ENCODE data around the gene FAH. TPM values are rescaled to one million over a fixed set of nuclear protein-coding genes. Genes with fewer than 3 reads are reported as not detected.

Gene FAH
- total and polyA plus RNA-seq, 2 donors (not counting 1 experiment from before 2014, with no cell fraction given), result 1.1 to 5.1 TPM

DNA sequence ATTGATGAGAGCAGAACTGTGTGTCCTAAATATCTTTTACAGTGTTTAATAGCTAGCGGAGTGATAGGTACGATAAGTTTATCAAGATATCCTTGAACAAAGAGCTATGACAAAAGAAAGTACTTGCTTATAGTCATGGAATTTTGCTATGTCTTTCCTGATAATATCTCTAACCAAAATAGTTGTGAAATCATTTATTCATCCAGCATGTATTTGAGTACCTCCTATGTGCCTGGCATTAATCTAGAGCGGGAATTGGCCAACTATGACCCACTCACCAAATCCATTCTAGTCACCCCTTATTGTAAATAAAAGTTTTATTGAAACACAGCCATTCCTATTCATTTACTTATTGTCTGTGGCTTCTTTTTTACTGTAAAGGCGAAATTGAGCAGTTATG is 46.7 kb upstream of the FAH start:
- Histone ChIP-seq H3K4me1 (ENCODE audit: control insufficient read depth in 2 of 2, insufficient read depth in 2 of 2, low read length in 2 of 2) (peaks cover 0 to 7% of the 10 kb centered on the region in 2 donors), H3K9me3 (ENCODE audit: control extremely low read depth in 1 of 3, control insufficient read depth in 2 of 3, insufficient read depth in 1 of 3, low read length in 2 of 3) (no peaks in the 10 kb centered on the region), H3K27me3 (replicated peaks in 1 of 4; ENCODE audit: control extremely low read depth in 1 of 4, control insufficient read depth in 3 of 4, insufficient read depth in 4 of 4, low read length in 3 of 4) (no peaks in the 10 kb centered on the region), H2AFZ (ENCODE audit: insufficient read depth, low read depth, low read length, poor library complexity, severe bottlenecking) (no peak overlapping the region), H3K4me2 (replicated peaks; ENCODE audit: low read depth, low read length, poor library complexity, severe bottlenecking) (no peak overlapping the region), H3K27ac (ENCODE audit: low read length in 2 of 2) (no peak overlapping the region), H3K79me2 (ENCODE audit: control insufficient read depth, insufficient read depth, low read length) (peaks cover 99% of the 10 kb centered on the region), H3K36me3 (replicated peaks in 1 of 2; ENCODE audit: control extremely low read depth in 1 of 2, control insufficient read depth in 1 of 2, extremely low read depth in 1 of 2, insufficient read depth in 2 of 2, low read length in 1 of 2) (peaks cover 4 to 14% of the 10 kb centered on the region in 2 experiments), H3K4me3 (ENCODE audit: control extremely low read depth in 1 of 5, extremely low read depth in 1 of 5, insufficient read depth in 1 of 5, low read depth in 2 of 5, low read length in 4 of 5) (no peak overlapping the region), H3K9ac (ENCODE audit: low read length) (no peak overlapping the region), H4K20me1 (ENCODE audit: control insufficient read depth, insufficient read depth, low read length, poor library complexity, severe bottlenecking) (peaks cover 87% of the 10 kb centered on the region)
- H3K4me1 Mint-ChIP-seq, result peaks cover 61% of the 10 kb centered on the region
- H3K4me3 Mint-ChIP-seq, result no peak overlapping the region
- no peak overlapping the region for H3K27ac Mint-ChIP-seq
- POLR2A ChIA-PET, result no interaction called here
- no CpG with 5 or more reads among the region's 4 CpGs for WGBS (ENCODE audit: insufficient coverage)
- intact Hi-C loops (cut with micrococcal nuclease), result loop anchor here (2.0 kb wide), 1 partner anchor 15 kb away; no protein-coding TSS in a partner anchor
- CTCF ChIA-PET, result no interaction called here
- ATAC-seq (ENCODE audit: low read depth), result no peak
- H3K9me3 Mint-ChIP-seq (ENCODE audit: insufficient read depth), result no peaks in the 10 kb centered on the region
- no peak for DNase-seq
- no peak for TF ChIP-seq EZH2 (IDR thresholded peaks at IDR 0.05; ENCODE audit: borderline replicate concordance, insufficient read depth, low read depth, low read length, poor library complexity, severe bottlenecking)
- TF ChIP-seq, protein P1, sequence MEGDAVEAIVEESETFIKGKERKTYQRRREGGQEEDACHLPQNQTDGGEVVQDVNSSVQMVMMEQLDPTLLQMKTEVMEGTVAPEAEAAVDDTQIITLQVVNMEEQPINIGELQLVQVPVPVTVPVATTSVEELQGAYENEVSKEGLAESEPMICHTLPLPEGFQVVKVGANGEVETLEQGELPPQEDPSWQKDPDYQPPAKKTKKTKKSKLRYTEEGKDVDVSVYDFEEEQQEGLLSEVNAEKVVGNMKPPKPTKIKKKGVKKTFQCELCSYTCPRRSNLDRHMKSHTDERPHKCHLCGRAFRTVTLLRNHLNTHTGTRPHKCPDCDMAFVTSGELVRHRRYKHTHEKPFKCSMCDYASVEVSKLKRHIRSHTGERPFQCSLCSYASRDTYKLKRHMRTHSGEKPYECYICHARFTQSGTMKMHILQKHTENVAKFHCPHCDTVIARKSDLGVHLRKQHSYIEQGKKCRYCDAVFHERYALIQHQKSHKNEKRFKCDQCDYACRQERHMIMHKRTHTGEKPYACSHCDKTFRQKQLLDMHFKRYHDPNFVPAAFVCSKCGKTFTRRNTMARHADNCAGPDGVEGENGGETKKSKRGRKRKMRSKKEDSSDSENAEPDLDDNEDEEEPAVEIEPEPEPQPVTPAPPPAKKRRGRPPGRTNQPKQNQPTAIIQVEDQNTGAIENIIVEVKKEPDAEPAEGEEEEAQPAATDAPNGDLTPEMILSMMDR (IDR thresholded peaks at IDR 0.05), result no peak
- no peaks in the 10 kb centered on the region for H3K27me3 Mint-ChIP-seq

DNA sequence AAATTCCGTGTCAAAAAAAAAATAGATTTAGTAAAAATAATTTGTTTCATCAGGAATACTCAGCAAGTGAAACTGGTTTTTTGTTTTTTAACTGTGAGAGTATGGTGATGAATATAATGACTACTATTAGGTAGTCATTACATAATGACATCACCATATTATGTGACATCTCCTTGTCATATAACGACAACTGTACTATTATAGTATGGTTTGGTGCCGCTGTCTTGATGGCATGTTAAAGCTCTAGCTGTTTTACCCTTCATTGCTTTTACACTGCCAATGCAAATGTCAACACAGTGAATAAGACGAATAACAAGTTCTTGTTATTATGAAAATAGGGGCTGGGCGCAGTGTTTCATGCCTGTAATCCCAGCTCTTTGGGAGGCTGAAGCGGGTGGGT is 45.6 kb upstream of the FAH start:
- ATAC-seq (ENCODE audit: low read depth), result no peak
- Histone ChIP-seq H3K79me2 (ENCODE audit: control insufficient read depth, insufficient read depth, low read length) (peaks cover 99% of the 10 kb centered on the region), H4K20me1 (ENCODE audit: control insufficient read depth, insufficient read depth, low read length, poor library complexity, severe bottlenecking) (peaks cover 87% of the 10 kb centered on the region), H3K27ac (ENCODE audit: low read length in 2 of 2) (no peak overlapping the region), H3K4me3 (ENCODE audit: control extremely low read depth in 1 of 5, extremely low read depth in 1 of 5, insufficient read depth in 1 of 5, low read depth in 2 of 5, low read length in 4 of 5) (no peak overlapping the region), H3K9me3 (ENCODE audit: control extremely low read depth in 1 of 3, control insufficient read depth in 2 of 3, insufficient read depth in 1 of 3, low read length in 2 of 3) (no peaks in the 10 kb centered on the region), H3K27me3 (replicated peaks in 1 of 4; ENCODE audit: control extremely low read depth in 1 of 4, control insufficient read depth in 3 of 4, insufficient read depth in 4 of 4, low read length in 3 of 4) (no peaks in the 10 kb centered on the region), H3K4me1 (ENCODE audit: control insufficient read depth in 2 of 2, insufficient read depth in 2 of 2, low read length in 2 of 2) (peaks cover 0 to 7% of the 10 kb centered on the region in 2 donors), H3K4me2 (replicated peaks; ENCODE audit: low read depth, low read length, poor library complexity, severe bottlenecking) (no peak overlapping the region), H3K9ac (ENCODE audit: low read length) (no peak overlapping the region), H3K36me3 (replicated peaks in 1 of 2; ENCODE audit: control extremely low read depth in 1 of 2, control insufficient read depth in 1 of 2, extremely low read depth in 1 of 2, insufficient read depth in 2 of 2, low read length in 1 of 2) (peaks cover 2 to 14% of the 10 kb centered on the region in 2 experiments), H2AFZ (ENCODE audit: insufficient read depth, low read depth, low read length, poor library complexity, severe bottlenecking) (no peak overlapping the region)
- no peaks in the 10 kb centered on the region for H3K9me3 Mint-ChIP-seq (ENCODE audit: insufficient read depth)
- H3K4me3 Mint-ChIP-seq, result no peak overlapping the region
- no peaks in the 10 kb centered on the region for H3K27me3 Mint-ChIP-seq
- WGBS (ENCODE audit: insufficient coverage), result 100% methylated on average over 2 of the region's 6 CpGs
- DNase-seq, result no peak
- peaks cover 64% of the 10 kb centered on the region for H3K4me1 Mint-ChIP-seq
- no peak overlapping the region for H3K27ac Mint-ChIP-seq
- TF ChIP-seq EZH2 (IDR thresholded peaks at IDR 0.05; ENCODE audit: borderline replicate concordance, insufficient read depth, low read depth, low read length, poor library complexity, severe bottlenecking), result no peak
- TF ChIP-seq, protein P1 (IDR thresholded peaks at IDR 0.05), result no peak
- intact Hi-C loops (cut with micrococcal nuclease), result loop anchor here (2.0 kb wide), 1 partner anchor 14 kb away; no protein-coding TSS in a partner anchor
- ChIA-PET POLR2A (no interaction called here), CTCF (no interaction called here)
